OCI-LY3 (cell line): ENCODE results near the gene LTBP1.

Experiments
- CTCF ChIP-seq: fragments of 200-600, 300-600 bp; sonication (generic); IDR thresholded peaks from 2 replicates; pipeline ENCODE4 v1.5.1; 2014; ENCODE audit warnings: antibody characterized with exemption, low read length, low read depth
- EZH2phosphoT487 ChIP-seq: fragments of 200-600 bp; shearing (Covaris generic); IDR thresholded peaks from 2 replicates; pipeline ENCODE4 v1.6.1; 2018; ENCODE audit warnings: antibody characterized with exemption, mixed run types, low read depth

DNA sequence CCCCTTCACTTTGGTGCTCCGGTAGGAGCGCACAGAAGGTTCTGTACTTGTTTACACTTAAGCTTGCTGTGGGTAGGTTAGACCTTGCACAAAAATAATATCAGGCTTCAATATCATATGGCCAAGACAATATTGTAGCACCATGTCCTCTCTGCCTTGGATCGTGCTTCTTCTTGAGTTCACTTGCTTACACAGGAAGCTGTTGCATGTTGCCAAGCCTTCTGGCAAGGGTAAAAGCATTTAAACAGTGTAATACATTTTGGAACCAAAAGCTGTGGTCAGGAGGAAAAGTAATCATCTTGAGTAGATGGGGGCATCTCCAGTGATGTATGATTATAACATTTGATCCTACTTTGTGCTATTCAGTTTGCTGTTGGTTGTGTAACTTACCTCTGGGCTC, 197.5 kb downstream of the LTBP1 start:
- TF ChIP-seq CTCF, result no peak
- TF ChIP-seq EZH2phosphoT487, result no peak
